Hepatocyte (in vitro differentiated cells): ENCODE data around the gene GALNTL6. TPM values are rescaled to one million over a fixed set of nuclear protein-coding genes. Genes with fewer than 3 reads are reported as not detected.
A peak's percentile ranks its signal among the peaks of the same experiment; 100 is the strongest.

ENCODE experiments used
- DNase-seq: peaks from one replicate; pipeline ENCODE4 v3.0.0-alpha.2; 2016; ENCODE audit warnings: low spot score
- H2AFZ ChIP-seq: fragments of 200-600 bp; sonication (generic); 2 replicates; pipeline ENCODE4 v1.6.0; 2016; ENCODE audit warnings: antibody characterized with exemption, mild to moderate bottlenecking
- H3K27ac ChIP-seq: fragments of 200-600 bp; sonication (generic); 2 replicates; pipeline ENCODE4 v1.5.1; 2016; ENCODE audit warnings: mild to moderate bottlenecking
- H3K27me3 ChIP-seq: fragments of 200-600 bp; sonication (generic); 2 replicates; pipeline ENCODE4 v1.6.1; 2016
- H3K36me3 ChIP-seq: fragments of 200-600 bp; sonication (generic); replicated peaks from 2 replicates; pipeline ENCODE4 v1.5.1; 2016; ENCODE audit warnings: low read depth; ENCODE audit not compliant: insufficient read depth
- H3K4me1 ChIP-seq: fragments of 200-600 bp; sonication (generic); 2 replicates; pipeline ENCODE4 v1.5.1; 2016; ENCODE audit warnings: mild to moderate bottlenecking, moderate library complexity; ENCODE audit not compliant: insufficient read depth
- H3K4me2 ChIP-seq: fragments of 200-600 bp; sonication (generic); 2 replicates; pipeline ENCODE4 v1.6.0; 2016
- H3K4me3 ChIP-seq: fragments of 200-600 bp; sonication (generic); 2 replicates; pipeline ENCODE4 v1.5.1; 2016; ENCODE audit warnings: mild to moderate bottlenecking
- H3K79me2 ChIP-seq: fragments of 200-600 bp; sonication (generic); 2 replicates; pipeline ENCODE4 v1.6.0; 2017; ENCODE audit warnings: mild to moderate bottlenecking
- H3K9me2 ChIP-seq: fragments of 200-600 bp; sonication (generic); replicated peaks from 2 replicates; pipeline ENCODE4 v1.6.0; 2017; ENCODE audit warnings: mild to moderate bottlenecking; ENCODE audit not compliant: insufficient read depth
- H3K9me3 ChIP-seq: fragments of 200-600 bp; sonication (generic); 2 replicates; pipeline ENCODE4 v1.5.1; 2016; ENCODE audit warnings: low read depth, mild to moderate bottlenecking
- H4K20me1 ChIP-seq: fragments of 200-600 bp; sonication (generic); 2 replicates; pipeline ENCODE4 v1.6.0; 2016; ENCODE audit warnings: mild to moderate bottlenecking; ENCODE audit not compliant: insufficient read depth, poor library complexity, severe bottlenecking
- CTCF ChIP-seq: fragments of 200-600 bp; sonication (generic); IDR thresholded peaks from 2 replicates; pipeline ENCODE4 v1.5.1; 2016; ENCODE audit warnings: antibody characterized with exemption, mild to moderate bottlenecking; ENCODE audit not compliant: poor library complexity
- EZH2 ChIP-seq: fragments of 200-600 bp; sonication (generic); IDR thresholded peaks from 2 replicates; pipeline ENCODE4 v1.6.1; 2016; ENCODE audit warnings: antibody characterized with exemption, mild to moderate bottlenecking, borderline replicate concordance
- EZH2phosphoT487 ChIP-seq: fragments of 200-600 bp; sonication (generic); IDR thresholded peaks from one replicate; pipeline ENCODE4 v1.6.1; 2018; ENCODE audit warnings: antibody characterized with exemption, mild to moderate bottlenecking, low read depth, moderate library complexity; ENCODE audit not compliant: unreplicated experiment, severe bottlenecking
- WGBS: methylation state at CpG from one replicate; pipeline ENCODE4 v1.1.6; 2016; ENCODE audit warnings: low lambda C conversion rate; ENCODE audit errors: missing lambda C conversion rate; 5-methylcytosine and 5-hydroxymethylcytosine counted together
- polyA plus RNA-seq: library from polyadenylated mRNA; unstranded; fragments of >200 nt; fragmentation: Nextera tagmentation; extraction: Ambion mirVana; gene quantifications from 2 replicates; pipeline ENCODE4 v1.2.1, GENCODE V29; 2016
- total RNA-seq: library from RNA; depleted of rRNA; stranded (reverse); fragments of >200 nt; gene quantifications from 2 replicates; pipeline ENCODE4 v1.2.3, GENCODE V29; 2014

The GALNTL6 gene
- total and polyA plus RNA-seq, 2 experiments from 2014 or later: 0.53 to 0.74 TPM

- Histone ChIP-seq H3K4me3 (no peak overlapping the region), H4K20me1 (no peaks in the 10 kb centered on the region), H3K4me1 (peaks cover 8% of the 10 kb centered on the region), H3K27ac (peak overlapping the region; percentile 15), H3K36me3 (no peaks in the 10 kb centered on the region), H3K4me2 (no peak overlapping the region), H2AFZ (no peak overlapping the region), H3K9me2 (no peaks in the 10 kb centered on the region), H3K9me3 (no peaks in the 10 kb centered on the region), H3K79me2 (no peaks in the 10 kb centered on the region), H3K27me3 (no peaks in the 10 kb centered on the region)
- DNase-seq: peak; percentile 26
- no peak for TF ChIP-seq EZH2phosphoT487
- TF ChIP-seq EZH2: no peak
- no peak for TF ChIP-seq CTCF
- WGBS: 29% methylated on average over 1 of the region's 1 CpG
Observed at GRCh38 chr4:172819353-172819752, 1006.1 kb downstream of the GALNTL6 start.

DNA sequence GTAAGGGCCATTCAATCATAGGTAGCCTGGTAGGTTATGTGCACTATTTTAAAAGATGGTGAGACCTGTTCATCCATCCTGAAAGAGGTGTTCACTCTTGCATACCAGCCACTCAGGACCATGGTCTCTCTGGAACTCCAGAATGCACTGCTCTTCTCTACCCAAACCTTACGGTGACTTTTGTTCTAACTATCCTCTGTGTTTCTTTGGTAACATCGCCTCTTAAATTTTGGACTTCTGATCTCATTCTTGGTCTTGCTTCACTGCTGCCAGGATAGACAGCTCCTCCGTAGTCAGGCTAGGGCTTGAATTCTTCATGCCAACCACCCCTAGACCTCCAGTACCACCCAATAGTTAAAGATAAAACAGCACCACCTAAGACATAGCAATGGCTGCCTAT is 1009.1 kb downstream of the GALNTL6 start:
- TF ChIP-seq EZH2 (no peak), EZH2phosphoT487 (no peak), CTCF (no peak)
- no peaks in the 10 kb centered on the region for H3K27me3 ChIP-seq
- H3K4me2 ChIP-seq: no peak overlapping the region
- no peaks in the 10 kb centered on the region for H3K9me3 ChIP-seq
- no peaks in the 10 kb centered on the region for H3K36me3 ChIP-seq
- H3K79me2 ChIP-seq: no peaks in the 10 kb centered on the region
- no peak overlapping the region for H3K27ac ChIP-seq
- no peak for DNase-seq
- no peaks in the 10 kb centered on the region for H4K20me1 ChIP-seq
- H3K4me3 ChIP-seq: no peak overlapping the region
- no peaks in the 10 kb centered on the region for H3K9me2 ChIP-seq
- H3K4me1 ChIP-seq: no peaks in the 10 kb centered on the region
- H2AFZ ChIP-seq: no peak overlapping the region
- WGBS: 74% methylated on average over 3 of the region's 3 CpGs

- 87% methylated on average over 5 of the region's 5 CpGs for WGBS
- no peak overlapping the region for H3K4me3 ChIP-seq
- no peaks in the 10 kb centered on the region for H3K36me3 ChIP-seq
- no peak overlapping the region for H2AFZ ChIP-seq
- no peak overlapping the region for H3K4me2 ChIP-seq
- H3K4me1 ChIP-seq: no peaks in the 10 kb centered on the region
- no peaks in the 10 kb centered on the region for H3K9me2 ChIP-seq
- no peaks in the 10 kb centered on the region for H4K20me1 ChIP-seq
- TF ChIP-seq CTCF (no peak), EZH2phosphoT487 (no peak), EZH2 (no peak)
- no peaks in the 10 kb centered on the region for H3K9me3 ChIP-seq
- H3K79me2 ChIP-seq: no peaks in the 10 kb centered on the region
- no peak for DNase-seq
- no peaks in the 10 kb centered on the region for H3K27me3 ChIP-seq
- H3K27ac ChIP-seq: no peak overlapping the region
Observed at GRCh38 chr4:172826346-172826745, 1013.1 kb downstream of the GALNTL6 start.

GRCh38 chr4:172826861-172827260 is 1013.7 kb downstream of the GALNTL6 start:
- WGBS: 96% methylated on average over 3 of the region's 3 CpGs
- no peaks in the 10 kb centered on the region for H3K9me3 ChIP-seq
- no peaks in the 10 kb centered on the region for H3K36me3 ChIP-seq
- no peak overlapping the region for H3K27ac ChIP-seq
- no peaks in the 10 kb centered on the region for H3K4me1 ChIP-seq
- no peaks in the 10 kb centered on the region for H3K9me2 ChIP-seq
- H3K4me2 ChIP-seq: no peak overlapping the region
- H2AFZ ChIP-seq: no peak overlapping the region
- no peak for DNase-seq
- H3K4me3 ChIP-seq: no peak overlapping the region
- no peak for TF ChIP-seq EZH2phosphoT487
- no peak for TF ChIP-seq CTCF
- no peak for TF ChIP-seq EZH2
- no peaks in the 10 kb centered on the region for H4K20me1 ChIP-seq
- no peaks in the 10 kb centered on the region for H3K27me3 ChIP-seq
- no peaks in the 10 kb centered on the region for H3K79me2 ChIP-seq
